GM19035 (cell line): ENCODE data around the gene SRCIN1.
"Not testable (repeated sequence)": the region's sequence is repeated elsewhere in the genome, so short reads cannot be mapped to it uniquely, and the experiment has no call there.

Experiments
- ATAC-seq: cut with Tn5 transposase; IDR thresholded peaks from one replicate; pipeline ENCODE4 v1.9.1; 2021; ENCODE audit not compliant: unreplicated experiment

Gene SRCIN1, protein sequence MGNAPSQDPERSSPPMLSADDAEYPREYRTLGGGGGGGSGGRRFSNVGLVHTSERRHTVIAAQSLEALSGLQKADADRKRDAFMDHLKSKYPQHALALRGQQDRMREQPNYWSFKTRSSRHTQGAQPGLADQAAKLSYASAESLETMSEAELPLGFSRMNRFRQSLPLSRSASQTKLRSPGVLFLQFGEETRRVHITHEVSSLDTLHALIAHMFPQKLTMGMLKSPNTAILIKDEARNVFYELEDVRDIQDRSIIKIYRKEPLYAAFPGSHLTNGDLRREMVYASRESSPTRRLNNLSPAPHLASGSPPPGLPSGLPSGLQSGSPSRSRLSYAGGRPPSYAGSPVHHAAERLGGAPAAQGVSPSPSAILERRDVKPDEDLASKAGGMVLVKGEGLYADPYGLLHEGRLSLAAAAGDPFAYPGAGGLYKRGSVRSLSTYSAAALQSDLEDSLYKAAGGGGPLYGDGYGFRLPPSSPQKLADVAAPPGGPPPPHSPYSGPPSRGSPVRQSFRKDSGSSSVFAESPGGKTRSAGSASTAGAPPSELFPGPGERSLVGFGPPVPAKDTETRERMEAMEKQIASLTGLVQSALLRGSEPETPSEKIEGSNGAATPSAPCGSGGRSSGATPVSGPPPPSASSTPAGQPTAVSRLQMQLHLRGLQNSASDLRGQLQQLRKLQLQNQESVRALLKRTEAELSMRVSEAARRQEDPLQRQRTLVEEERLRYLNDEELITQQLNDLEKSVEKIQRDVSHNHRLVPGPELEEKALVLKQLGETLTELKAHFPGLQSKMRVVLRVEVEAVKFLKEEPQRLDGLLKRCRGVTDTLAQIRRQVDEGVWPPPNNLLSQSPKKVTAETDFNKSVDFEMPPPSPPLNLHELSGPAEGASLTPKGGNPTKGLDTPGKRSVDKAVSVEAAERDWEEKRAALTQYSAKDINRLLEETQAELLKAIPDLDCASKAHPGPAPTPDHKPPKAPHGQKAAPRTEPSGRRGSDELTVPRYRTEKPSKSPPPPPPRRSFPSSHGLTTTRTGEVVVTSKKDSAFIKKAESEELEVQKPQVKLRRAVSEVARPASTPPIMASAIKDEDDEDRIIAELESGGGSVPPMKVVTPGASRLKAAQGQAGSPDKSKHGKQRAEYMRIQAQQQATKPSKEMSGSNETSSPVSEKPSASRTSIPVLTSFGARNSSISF

DNA sequence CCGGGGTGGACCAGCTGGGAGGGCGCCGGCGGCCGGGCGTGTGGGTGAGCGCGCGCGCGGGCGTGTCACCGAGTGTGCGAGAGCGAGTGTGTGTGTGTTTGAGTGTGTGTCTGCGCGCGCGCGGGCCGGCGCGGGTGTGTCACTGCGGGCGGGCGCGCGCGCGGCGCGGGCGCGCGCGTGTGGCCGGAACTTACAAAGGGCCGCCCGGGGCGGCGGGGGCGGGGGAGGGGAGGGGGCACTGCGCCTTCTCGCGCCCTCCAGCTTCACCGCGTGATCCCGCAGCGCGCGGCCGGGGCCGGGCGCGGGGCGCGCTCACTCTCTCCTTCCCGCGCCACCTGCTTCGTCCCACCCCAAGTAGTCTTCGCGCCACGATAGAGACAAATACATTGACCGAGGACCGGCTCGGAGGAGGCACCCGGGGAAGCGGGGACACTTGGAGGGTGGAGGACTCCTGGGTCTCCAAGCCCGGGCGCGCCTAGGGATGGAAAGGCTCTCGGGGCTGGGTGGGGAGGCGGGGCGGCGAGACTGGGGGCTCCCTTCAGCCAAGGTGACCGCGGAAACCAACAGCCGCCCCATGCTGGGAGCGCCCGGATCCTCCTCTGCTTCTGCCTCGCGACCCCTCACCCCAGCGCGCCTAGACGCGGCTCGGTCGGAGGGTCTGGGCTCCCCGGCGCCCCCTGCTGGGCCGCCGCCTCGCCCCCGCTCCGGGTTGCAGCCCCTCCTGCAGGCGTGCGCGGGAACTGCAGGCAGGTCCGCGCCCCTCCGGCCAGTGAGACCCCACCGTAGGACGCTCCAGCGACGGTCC, at the start of gene SRCIN1:
Gene SRCIN1 (minus strand): TSS at position 112 of the 805 bp plus-strand sequence. CDS start 247 bp downstream, outside the sequence.
- ATAC-seq: no peak

DNA sequence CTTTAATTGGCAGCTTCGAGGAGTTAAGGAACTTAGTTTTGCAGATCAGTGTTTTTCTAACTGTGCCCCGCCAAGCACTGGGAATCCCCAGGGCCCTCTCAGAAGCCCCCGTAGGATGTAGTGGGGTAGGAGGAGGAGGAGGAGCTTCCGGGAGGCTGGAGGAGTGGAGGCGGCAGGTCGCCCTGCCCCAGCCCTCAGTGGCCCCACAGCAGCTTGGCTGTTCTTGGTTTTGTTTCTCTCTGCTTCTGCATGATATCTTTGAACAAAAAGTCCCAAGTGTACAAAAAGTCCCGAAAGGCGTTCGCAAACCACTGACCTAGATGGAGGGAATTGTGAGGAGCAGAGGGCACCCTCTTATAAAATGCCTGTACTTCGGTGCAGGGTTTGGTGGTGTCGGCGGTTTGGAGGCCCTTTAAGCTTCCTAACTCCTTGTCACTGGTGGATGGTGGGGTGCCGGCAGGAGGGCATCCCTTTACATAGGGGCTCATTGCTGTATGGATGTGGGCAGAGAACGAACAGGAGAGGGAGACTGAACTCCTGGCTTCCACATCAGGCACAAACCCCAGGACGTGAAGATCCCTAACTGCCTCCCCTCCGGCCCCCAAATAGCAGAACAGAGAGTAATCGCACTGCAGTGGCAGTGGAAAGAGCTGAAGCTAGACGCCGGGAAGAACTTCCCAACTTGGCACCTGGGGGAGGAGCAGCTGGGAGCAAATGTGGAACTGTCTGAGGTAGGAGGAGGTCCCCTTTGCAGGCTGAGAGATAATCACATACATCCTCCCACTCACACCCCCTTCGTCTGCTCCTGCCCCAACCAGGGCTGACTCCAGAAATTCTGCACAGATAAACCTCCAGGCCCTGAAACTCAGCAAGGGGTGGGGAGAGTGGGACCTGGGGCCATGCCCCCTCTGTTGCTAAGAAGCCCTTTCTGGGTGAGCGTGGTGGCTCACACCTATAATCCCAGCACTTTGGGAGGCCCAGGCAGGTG, 49.0 kb upstream of the SRCIN1 start:
- no peak for ATAC-seq

DNA sequence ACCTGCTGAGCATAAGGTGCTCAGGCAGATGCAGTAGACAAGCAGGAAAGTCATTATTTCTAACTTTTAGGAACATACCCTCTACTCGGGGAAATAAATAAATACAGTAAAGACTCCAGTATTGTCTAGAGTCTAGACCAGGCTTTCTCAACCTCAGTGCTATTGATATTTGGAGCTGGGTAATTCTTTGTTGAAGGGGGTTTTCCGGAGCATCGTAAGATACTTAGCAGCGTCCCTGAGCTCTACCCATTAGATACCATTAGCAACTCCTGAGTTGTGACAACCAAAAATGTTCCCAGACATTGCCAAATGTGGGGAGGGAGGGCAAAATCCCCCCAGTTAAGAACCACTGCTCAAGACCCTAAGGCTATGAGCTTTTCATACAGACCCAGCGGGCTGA, 47.9 kb upstream of the SRCIN1 start:
- no peak for ATAC-seq

DNA sequence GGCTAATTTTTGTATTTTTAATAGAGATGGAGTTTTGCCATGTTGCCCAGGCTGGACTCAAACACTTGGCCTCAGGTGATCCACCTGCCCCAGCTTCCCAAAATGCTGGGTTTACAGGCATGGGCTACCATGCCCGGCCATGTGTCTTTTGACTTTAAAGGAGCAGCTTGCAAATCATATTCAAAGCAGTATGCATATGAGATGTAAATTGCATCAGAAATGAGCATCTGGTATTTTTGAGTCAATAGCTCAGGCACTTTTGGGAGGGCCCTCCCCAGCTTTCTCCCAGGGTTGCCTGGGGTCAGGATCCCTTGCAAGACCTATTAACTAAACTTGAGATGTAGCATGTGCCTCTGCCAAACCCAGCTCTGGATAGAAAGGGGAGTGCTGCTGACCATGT, 47.5 kb upstream of the SRCIN1 start:
- no peak for ATAC-seq

DNA sequence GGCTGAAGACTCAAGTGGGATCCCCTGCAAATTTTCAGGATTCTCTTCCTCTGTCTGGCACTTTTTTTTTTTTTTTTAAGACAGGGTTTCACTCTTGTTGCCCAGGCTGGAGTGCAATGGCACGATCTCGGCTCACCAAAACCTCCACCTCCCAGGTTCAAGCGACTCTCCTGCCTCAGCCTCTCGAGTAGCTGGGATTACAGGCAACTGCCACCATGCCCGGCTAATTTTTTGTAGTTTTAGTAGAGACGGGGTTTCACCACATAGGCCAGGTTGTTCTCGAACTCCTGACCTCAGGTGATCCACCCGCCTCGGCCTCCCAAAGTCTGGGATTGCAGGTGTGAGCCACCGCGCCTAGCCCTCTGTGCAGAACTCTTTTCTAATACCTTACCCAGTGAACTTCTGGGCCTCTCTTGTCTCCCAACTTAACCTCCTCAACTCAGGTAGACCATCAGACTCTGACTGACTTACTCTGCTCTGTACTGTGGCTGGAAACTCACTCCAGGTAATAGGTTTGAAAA, 45.0 kb upstream of the SRCIN1 start:
- not testable (repeated sequence) for ATAC-seq

DNA sequence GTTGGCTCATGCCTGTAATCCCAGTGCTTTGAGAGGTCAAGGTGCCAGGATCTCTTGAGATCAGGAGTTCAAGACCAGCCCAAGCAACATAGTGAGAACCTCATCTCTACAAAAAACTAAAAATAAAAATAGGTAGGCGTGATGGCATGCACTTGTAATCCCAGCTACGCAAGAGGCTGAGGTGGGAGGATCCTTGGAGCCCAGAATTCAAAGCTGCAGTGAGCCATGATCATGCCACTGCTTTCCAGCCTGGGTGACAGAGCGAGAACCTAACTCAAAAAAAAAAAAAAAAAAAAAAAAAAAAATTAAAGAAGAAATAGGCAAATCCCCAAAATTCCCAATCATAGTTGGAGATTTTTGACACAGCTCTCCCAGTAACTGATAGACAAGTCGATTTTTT, 32.2 kb upstream of the SRCIN1 start:
- ATAC-seq: no peak

DNA sequence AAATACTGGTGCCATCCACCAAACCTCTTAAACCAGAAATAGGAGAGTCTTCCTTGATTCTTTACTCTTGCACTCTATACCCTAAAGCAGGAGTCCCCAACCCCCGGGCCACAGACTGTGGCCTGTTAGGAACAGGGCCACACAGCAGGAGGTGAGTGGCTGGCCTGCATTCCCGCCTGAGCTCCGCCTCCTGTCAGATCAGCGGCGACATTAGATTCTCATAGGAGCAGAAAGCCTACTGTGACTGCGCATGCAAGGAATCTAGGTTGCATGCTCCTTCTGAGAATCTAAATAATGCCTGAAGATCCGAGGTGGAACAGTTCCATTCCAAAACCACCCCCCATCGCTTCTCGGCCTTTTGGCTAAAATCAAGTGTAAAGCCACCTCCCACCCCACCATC, 30.3 kb upstream of the SRCIN1 start:
- ATAC-seq: no peak

DNA sequence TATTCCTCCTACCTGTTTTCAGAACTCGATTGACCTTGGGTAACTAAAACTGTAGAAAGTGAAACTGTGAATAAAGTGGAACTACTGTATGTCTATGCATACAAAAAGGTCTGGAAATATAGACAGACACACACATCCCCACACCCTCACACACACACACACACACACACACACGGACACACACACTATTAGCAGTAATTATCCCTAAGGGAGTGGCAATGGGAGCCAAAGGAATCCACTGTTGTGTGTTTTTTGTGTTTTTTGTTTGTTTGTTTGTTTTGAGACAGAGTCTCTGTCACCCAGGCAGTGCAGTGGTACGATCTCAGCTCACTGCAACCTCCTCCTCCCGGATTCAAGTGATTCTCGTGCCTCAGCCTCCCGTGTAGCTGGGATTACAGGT, 26.6 kb upstream of the SRCIN1 start:
- no peak for ATAC-seq

DNA sequence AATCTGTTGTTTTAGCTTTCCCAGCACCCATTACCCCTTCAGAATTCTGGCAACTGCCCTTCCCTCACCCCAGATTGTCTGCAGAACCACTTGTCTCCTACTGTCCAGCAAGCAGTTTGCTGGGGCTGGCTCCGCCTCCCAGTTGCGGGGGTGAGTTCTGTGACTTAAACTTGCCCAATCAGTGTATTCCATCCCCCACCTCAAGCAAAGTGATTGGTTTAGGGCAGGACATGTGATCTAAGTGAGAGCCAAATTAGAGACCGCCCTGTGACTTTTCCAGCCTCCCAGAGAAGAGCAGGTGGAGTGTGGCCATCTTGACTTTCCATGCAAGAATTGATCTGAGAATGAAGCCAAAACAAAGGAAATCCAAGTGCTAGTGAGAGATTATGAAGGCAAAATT, 22.7 kb upstream of the SRCIN1 start:
- no peak for ATAC-seq

DNA sequence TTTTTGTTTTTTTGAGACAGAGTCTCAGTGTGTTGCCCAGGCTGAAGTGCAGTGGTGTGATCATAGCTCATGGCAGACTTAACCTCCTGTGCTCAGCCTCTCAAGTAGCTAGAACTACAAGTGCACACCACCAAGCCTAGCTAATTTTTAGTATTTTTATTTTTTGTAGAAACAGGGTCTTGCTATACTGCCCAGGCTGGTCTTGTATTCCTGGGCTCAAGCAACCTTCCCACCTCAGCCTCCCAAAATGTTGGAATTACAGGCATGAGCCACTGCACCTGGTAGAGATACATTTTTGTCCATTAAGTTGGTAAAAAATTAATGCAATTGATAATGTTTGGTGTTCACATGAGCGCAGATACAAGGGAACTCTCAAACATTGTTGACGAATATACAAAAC, 22.2 kb upstream of the SRCIN1 start:
- no peak for ATAC-seq

DNA sequence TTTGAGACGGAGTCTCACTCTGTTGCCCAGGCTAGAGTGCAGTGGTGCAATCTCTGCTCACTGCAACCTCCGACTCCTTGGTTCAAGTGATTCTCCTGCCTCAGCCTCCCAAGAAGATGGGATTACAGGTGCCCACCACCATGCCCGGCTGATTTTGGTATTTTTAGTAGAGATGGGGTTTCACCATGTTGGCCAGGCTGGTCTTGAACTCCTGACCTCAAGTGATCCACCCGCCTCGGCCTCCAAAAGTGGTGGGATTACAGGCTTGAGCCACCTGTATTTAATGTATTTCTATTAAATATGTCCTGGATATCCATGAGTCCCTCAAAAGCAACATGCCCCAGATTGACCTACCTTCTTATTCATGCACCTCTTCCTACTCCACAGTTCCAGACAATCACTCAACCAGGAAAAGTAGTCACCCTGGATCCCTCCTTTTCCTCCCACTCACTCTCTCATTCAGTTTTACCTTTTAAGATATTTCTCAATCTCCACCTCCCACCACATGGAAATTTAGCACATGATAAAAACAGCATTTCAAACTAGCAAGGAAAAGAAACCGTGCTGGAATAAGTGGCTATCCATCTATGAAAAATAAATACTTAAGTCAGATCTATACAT, 21.0 kb upstream of the SRCIN1 start:
- ATAC-seq: not testable (repeated sequence)

DNA sequence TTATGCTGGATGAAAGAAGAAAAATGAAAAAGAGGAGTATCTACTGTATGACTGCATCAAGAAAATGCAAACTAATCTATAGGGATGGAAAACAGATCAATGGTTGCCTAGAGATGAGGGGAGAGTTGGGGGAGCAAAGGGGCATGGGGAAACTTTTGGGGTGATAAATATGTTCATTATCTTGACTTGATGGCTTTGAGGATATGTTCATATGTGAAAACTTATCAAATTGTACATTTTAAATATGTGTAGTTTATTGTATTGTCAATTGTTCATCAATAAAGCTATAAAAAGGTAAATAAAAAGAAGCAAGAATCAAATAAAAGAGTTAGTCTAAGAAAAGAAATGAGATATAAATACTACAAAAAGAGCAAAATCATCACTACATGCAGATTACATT, 19.7 kb upstream of the SRCIN1 start:
- no peak for ATAC-seq

DNA sequence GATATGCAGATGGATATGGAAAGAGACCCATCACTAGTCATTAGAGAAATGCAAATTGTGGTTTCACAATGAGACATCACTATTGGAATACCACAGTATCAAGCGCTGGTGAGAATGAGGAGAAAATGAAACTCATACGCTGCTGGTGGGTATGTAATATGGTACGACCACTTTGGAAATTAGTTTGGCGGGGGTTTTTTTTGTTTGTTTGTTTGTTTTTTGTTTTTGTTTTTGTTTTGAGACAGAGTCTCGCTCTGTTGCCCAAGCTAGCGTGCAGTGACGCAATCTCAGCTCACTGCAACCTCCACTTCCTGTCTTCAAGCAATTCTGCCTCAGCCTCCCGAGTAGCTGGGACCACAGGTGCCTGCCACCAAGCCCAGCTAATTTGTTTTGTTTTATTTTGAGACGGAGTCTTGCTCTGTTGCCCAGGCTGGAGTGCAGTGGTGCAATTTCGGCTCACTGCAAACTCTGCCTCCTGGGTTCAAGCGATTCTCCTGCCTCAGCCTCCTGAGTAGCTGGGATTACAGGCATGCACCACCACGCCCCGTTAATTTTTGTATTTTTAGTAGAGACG, 19.1 kb upstream of the SRCIN1 start:
- peak; percentile 87 for ATAC-seq

DNA sequence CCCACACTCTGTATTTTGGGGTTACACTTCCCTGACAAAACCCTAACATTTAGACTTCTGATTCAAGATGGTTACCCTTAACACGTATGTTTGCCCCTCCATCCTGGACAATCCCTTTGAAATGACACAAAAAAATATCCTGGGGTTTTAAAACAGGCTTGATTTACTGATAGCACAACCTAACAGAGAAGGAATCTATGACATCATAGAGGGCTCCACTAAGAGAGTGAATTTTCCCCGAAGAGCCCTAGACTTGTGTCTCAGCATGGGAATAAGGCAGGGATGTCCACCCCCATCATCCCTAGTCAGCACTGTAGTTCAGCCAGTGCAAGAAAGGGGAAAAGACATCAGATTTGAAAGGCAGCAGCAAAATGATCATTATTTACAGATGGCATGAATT, 15.8 kb upstream of the SRCIN1 start:
- ATAC-seq: no peak

DNA sequence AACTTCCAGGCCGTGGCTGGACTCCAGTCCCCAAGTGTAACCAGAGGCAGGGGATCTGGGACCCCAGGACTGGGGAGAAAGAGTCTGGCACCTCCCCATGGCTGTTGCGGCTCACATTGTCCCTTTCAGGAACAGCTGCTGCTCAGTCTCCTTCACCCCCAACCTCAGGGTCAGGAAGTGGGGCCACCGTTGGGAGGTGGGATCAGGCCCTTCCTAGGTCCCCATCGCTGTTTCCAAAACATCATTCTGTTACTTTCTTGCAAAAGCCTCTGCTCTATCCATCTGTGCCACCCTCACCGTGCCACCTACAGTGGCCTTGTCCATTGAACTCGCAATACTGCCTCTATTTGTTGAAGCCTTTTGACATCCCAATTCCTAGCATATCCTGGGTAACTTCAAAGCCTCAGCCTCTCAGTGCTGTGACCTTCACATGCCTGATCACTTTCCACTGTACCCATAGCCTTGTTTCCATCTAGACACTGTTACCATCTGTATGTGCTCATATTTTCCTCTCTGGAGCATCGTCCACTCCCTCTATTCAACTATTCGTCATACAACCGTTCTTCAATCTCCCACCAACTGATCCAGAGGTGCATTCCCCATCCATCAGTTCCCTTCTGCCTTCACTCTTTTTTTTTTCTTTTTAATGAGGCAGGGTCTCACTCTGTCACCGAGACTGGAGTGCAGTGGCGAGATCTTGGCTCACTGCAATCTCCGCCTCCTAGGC, 15.0 kb upstream of the SRCIN1 start:
- ATAC-seq: no peak

DNA sequence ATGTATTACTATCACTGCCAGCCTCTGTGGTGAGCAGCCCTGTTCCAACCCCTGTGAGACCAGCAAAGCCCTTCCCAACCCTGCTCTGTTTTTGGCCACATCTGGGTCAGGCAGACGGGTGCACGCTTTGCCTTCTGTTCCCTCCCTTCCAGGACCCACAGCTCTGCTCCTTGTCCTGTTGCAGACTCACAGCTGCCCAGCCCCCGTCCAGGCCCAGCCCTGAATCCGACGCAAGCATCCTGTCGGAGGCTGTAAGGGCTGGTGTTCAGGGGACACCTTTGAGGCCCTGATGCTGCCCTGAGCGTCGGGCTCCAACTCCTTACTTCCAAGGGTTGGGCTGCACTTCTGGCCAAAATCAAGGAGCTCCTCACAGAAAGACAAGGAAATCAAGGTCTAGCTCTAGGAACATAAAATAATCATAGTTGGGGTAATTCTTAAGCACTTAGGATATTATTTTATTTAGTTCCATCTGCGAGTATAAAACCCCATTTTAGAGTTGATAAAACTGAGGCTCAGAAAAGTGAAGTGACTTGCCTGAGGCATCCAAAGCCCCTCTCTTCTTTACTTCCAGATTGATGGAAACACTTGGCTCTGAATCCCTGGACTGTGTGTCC, 14.3 kb upstream of the SRCIN1 start:
- ATAC-seq: no peak

DNA sequence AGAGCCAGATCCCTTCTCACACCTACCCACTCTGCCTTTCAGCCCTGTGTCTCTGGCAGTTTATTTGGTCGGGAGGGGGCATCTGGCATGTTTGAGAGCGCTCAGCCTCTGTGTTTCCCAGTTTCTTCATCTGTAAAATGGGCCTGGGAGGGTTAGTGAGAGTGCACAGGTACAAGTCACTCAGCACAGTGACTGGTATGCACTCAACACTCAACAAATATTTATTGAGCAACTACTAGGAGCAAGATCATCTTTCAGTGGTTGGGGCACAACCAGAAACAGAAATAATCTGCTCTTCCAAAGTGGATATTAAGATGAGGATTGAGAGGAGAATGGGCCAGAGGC, 13.7 kb upstream of the SRCIN1 start:
- ATAC-seq: no peak
